ENCODE results near the gene CLINT1.
"Not testable (repeated sequence)": the region's sequence is repeated elsewhere in the genome, so short reads cannot be mapped to it uniquely, and the experiment has no call there.

The CLINT1 gene

DNA sequence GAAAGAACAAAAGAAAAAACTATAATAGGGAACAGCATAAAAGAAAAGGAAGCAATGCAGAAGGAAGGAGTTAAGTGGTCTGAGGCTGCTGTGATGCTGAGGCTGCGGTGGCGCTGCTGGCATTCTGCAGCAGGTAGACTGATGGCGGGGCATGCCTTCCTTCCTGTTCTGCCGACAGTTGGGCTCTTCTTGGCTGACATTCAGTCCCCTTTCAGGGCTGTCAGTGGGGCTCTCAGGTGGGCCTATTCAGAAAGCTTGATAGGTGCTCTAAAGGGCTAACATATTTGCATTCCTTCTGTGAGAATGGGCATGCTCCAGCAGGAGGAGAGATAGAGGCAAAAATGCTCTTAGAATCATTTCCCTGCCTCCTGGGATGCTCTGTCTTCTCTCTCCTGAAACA is 5.1 kb upstream of the CLINT1 start:
- TF ChIP-seq, protein P1, sequence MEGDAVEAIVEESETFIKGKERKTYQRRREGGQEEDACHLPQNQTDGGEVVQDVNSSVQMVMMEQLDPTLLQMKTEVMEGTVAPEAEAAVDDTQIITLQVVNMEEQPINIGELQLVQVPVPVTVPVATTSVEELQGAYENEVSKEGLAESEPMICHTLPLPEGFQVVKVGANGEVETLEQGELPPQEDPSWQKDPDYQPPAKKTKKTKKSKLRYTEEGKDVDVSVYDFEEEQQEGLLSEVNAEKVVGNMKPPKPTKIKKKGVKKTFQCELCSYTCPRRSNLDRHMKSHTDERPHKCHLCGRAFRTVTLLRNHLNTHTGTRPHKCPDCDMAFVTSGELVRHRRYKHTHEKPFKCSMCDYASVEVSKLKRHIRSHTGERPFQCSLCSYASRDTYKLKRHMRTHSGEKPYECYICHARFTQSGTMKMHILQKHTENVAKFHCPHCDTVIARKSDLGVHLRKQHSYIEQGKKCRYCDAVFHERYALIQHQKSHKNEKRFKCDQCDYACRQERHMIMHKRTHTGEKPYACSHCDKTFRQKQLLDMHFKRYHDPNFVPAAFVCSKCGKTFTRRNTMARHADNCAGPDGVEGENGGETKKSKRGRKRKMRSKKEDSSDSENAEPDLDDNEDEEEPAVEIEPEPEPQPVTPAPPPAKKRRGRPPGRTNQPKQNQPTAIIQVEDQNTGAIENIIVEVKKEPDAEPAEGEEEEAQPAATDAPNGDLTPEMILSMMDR (IDR thresholded peaks at IDR 0.05; ENCODE audit: borderline replicate concordance, control extremely low read depth, extremely low read depth, insufficient read depth, missing control alignments): no peak
- no peak for DNase-seq (ENCODE audit: low spot score)
- in situ Hi-C loops (cut with MboI; ENCODE audit: low sequenced_read_pairs, unreplicated experiment): no loop called here

DNA sequence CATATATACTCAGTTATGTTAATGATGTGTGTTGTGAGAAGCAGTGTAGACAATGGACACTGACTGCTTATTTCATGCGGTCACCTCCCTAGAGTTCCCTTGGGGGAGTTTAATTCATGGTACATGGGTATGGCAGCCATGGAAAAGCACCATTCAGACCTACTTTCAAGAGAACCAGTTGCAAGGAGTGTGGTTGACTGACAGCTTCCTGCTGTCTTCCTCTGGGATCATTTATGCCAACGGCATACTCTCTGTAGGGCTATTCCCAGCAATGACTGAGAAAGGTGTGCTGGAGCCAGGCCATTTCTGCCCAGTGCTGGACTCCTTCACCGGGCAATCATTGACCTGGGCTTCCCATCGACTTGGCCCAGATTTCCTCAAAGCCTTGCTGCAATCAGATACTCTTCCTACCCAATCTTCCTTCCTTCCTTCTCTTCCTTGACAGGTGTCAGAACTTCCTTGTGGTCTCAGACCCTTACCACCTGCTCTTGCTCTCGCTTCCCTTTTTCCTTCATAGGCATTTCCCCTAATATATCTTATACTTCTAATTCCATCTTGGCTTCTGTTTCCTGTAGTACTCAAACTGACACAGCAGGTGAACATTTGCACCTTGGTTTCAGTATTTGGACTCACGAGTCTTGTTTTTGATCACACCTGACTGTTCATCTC is 3.4 kb upstream of the CLINT1 start:
- no peak for DNase-seq (ENCODE audit: low spot score)
- TF ChIP-seq, protein P1 (IDR thresholded peaks at IDR 0.05; ENCODE audit: borderline replicate concordance, control extremely low read depth, extremely low read depth, insufficient read depth, missing control alignments): no peak
- in situ Hi-C loops (cut with MboI; ENCODE audit: low sequenced_read_pairs, unreplicated experiment): no loop called here

DNA sequence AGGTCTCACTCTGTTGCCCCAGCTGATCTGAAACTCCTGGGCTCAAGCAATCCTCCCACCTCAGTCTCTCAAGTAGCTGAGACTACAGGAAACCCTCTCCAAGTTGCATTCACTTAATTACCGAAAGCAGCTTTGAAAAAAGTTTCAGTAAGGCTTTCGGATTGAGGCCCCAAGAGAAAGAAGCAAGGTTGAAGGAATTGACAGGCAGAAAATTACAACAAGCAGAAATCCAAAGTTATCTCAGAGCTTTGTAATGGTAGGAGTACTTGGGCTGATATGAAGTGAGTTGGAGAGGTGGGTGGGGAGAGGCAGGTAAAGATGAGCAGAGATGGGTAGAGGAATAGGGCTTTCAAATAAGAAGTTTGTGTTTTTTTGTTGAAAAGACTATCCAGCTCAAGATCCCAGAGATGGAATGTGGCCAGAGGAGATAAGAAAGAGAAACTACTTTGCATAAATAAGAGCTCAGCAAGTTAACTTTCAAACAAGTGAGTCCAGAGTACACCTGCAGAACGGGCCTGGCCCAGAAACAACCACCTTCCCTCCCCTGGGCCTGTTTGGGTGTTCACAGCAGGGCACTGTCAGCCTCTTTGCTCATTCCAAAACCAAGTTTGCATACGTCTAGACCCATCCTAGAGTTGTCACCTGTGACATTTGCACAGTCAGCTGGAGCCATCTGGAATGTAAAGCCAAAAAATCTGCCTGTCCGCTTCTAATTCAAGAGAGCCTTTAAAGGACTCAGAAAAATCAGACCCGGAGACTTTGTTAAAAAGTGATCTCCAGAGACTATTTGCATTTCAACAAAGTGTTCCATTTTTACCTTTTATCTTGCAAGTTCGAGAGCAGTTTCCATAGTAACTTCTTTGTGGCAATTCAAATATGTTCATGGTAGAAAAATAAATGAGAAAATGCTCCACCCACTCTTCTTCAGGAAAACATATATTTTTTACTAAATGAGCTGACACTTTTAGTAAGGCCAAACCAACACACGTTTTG is 2.2 kb upstream of the CLINT1 start:
- in situ Hi-C loops (cut with MboI; ENCODE audit: low sequenced_read_pairs, unreplicated experiment): no loop called here
- TF ChIP-seq, protein P1 (IDR thresholded peaks at IDR 0.05; ENCODE audit: borderline replicate concordance, control extremely low read depth, extremely low read depth, insufficient read depth, missing control alignments): no peak
- DNase-seq (ENCODE audit: low spot score): peak; percentile 67

DNA sequence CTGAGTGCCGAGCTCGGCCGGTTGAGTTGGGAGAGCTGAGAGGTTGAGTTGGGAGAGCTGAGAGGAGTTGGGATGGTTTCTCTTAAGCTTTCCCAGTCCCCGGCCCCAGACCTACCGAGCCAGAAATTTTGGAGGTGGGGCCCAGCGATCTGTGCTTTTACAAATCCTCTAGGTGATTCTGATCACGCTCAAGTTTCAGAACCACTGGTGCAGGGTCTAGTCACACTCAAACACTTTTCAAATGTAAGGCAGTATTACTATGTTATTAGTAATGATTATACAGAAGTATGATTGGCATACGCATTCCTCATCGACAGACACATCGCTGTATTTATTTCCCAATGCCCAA is 256 bp upstream of the CLINT1 start:
- in situ Hi-C loops (cut with MboI; ENCODE audit: low sequenced_read_pairs, unreplicated experiment): no loop called here
- DNase-seq (ENCODE audit: low spot score): no peak
- TF ChIP-seq, protein P1 (IDR thresholded peaks at IDR 0.05; ENCODE audit: borderline replicate concordance, control extremely low read depth, extremely low read depth, insufficient read depth, missing control alignments): no peak

DNA sequence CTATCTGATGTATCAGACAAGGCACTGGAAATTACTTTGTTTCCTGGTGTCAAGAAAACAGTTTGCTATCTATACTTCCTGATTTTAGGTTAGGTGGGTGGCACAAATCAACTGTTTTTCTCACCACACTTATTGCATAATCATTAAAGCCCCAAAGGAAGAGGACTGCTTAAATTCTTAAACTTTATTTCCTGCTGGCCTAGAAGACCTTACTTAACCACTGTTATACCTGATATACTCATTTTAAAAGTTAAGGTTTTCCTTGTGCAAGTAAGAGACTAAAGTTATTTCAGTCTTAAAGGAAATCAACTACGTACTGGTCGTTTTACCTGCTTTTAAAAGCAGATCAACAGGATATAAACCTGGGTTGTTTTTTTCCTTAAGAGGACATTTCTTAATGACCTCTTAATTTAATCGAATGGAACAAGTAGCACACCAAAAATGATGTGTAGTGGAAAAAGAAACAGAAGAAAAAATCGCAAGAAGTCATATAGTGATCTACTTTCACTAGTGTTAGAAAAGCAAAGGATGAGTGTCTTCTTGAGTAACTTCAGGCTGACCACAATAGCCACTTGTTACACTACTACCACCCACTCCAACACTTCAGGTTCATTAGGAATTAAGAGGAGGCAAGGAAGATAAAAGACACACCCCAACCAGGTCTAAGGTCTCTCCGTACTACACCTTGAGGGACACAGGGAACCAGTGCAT is 974 bp downstream of the CLINT1 start:
- TF ChIP-seq, protein P1 (IDR thresholded peaks at IDR 0.05; ENCODE audit: borderline replicate concordance, control extremely low read depth, extremely low read depth, insufficient read depth, missing control alignments): no peak
- in situ Hi-C loops (cut with MboI; ENCODE audit: low sequenced_read_pairs, unreplicated experiment): no loop called here
- peak; percentile 49 for DNase-seq (ENCODE audit: low spot score)

- DNase-seq (ENCODE audit: low spot score): no peak
- TF ChIP-seq, protein P1 (IDR thresholded peaks at IDR 0.05; ENCODE audit: borderline replicate concordance, control extremely low read depth, extremely low read depth, insufficient read depth, missing control alignments): peak; percentile 21
- in situ Hi-C loops (cut with MboI; ENCODE audit: low sequenced_read_pairs, unreplicated experiment): no loop called here
Measured at GRCh38 chr5:157855404-157855994, 3.4 kb downstream of the CLINT1 start.

- in situ Hi-C loops (cut with MboI; ENCODE audit: low sequenced_read_pairs, unreplicated experiment); DNase-seq (ENCODE audit: low spot score): not testable (repeated sequence)
Measured at GRCh38 chr5:157853365-157853764, 5.6 kb downstream of the CLINT1 start.
